Coronary artery (tissue), 2 donors: ENCODE measurements around the gene CLDN20.

Source experiments
- DNase-seq: peaks from one replicate; pipeline ENCODE4 v3.0.0-alpha.2; 2017; ENCODE audit warnings: low spot score
- H3K27ac ChIP-seq, 2 donors: fragments of 200-600 bp; sonication (generic); one replicate each; pipeline ENCODE4 v1.5.1; 2016 to 2019
- H3K4me3 ChIP-seq: fragments of 200-600 bp; sonication (generic); 2 replicates; pipeline ENCODE4 v1.5.1; 2016; ENCODE audit warnings: mild to moderate bottlenecking, moderate library complexity
- TF ChIP-seq, protein P1 (sequence below): fragments of 200-600 bp; sonication (generic); IDR thresholded peaks from one replicate; pipeline ENCODE4 v1.5.1; 2019; ENCODE audit warnings: antibody characterized with exemption

Gene CLDN20

DNA sequence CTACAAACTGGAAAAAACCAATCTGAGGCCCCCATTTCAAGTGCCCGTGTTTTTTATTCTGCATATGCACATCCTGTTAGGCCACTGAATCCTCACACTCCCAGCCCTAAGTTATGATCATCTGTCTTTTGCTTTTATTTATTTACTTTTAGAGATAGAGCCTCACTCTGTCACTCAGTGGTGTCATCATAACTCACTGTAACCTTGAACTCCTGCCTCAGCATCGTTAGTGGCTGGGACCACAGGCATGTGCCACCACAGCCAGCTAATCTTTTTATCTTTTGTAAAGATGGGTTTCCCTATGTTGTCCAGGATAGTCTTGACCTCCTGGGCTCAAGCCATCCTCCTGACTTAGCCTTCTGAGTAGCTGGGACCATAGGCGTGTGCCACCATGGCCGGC is 29.6 kb upstream of the CLDN20 start:
- TF ChIP-seq, protein P1, sequence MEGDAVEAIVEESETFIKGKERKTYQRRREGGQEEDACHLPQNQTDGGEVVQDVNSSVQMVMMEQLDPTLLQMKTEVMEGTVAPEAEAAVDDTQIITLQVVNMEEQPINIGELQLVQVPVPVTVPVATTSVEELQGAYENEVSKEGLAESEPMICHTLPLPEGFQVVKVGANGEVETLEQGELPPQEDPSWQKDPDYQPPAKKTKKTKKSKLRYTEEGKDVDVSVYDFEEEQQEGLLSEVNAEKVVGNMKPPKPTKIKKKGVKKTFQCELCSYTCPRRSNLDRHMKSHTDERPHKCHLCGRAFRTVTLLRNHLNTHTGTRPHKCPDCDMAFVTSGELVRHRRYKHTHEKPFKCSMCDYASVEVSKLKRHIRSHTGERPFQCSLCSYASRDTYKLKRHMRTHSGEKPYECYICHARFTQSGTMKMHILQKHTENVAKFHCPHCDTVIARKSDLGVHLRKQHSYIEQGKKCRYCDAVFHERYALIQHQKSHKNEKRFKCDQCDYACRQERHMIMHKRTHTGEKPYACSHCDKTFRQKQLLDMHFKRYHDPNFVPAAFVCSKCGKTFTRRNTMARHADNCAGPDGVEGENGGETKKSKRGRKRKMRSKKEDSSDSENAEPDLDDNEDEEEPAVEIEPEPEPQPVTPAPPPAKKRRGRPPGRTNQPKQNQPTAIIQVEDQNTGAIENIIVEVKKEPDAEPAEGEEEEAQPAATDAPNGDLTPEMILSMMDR: no peak
- DNase-seq: no peak
- Histone ChIP-seq H3K4me3 (no peak overlapping the region), H3K27ac (no peak overlapping the region)

DNA sequence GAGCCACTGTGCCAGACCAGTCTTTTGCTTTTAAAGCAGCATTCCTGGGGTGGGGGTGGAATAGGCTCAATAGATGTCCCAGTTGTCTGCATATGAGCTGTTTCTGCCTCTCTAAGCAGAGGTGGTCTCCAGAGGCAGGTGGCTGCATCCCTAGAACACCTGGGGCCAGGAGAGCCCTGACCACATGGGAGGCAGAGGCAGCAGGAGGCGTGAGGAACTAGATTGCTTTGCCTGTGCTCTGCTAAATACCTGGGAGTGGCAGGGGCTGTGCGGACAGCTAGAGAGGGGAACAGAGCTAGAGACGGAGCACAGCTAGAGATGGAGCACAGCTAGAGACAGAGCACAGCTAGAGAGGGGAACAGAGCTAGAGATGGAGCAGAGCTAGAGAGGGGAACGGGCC is 29.1 kb upstream of the CLDN20 start:
- Histone ChIP-seq H3K27ac (no peak overlapping the region), H3K4me3 (no peak overlapping the region)
- TF ChIP-seq, protein P1: no peak
- DNase-seq: no peak

DNA sequence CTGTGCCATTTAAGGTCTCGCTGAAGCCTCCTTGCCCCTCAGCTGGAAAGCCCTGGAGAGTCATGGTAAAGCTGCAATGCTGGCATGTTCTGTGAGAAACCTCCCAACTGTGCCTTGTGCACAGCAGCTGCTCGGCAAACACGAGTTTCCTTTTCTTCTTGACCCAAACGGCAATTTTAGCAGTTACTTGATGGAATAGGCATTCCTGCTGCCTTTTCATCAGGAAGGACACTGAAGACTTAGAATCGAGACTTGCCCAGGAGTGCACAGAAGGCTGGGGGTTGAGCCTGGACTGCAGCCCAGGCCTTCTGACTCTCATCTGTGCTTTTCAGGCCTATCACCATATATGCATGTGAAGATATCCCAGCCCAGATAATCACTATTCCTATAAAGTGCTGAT is 28.7 kb upstream of the CLDN20 start:
- TF ChIP-seq, protein P1: no peak
- Histone ChIP-seq H3K27ac (no peak overlapping the region), H3K4me3 (no peak overlapping the region)
- DNase-seq: no peak

DNA sequence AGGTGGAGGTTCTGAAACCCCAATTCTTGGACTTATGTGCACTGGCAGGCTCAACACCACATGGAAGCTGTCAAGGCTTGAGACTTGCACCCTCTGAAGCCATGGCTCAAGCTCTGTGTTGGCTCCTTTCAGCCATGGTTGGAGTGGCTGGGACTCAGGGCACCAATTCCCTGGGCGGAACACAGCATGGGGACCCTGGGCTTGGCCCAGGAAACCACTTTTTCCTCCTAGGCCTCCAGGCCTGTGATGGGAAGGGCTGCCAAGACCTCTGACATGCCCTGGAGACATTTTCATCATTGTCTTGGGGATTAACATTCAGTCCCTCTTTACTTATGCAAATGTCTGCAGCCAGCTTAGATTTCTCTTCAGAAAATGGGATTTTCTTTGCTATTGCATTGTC is 26.2 kb upstream of the CLDN20 start:
- TF ChIP-seq, protein P1: no peak
- DNase-seq: no peak
- Histone ChIP-seq H3K4me3 (no peak overlapping the region), H3K27ac (no peak overlapping the region)

DNA sequence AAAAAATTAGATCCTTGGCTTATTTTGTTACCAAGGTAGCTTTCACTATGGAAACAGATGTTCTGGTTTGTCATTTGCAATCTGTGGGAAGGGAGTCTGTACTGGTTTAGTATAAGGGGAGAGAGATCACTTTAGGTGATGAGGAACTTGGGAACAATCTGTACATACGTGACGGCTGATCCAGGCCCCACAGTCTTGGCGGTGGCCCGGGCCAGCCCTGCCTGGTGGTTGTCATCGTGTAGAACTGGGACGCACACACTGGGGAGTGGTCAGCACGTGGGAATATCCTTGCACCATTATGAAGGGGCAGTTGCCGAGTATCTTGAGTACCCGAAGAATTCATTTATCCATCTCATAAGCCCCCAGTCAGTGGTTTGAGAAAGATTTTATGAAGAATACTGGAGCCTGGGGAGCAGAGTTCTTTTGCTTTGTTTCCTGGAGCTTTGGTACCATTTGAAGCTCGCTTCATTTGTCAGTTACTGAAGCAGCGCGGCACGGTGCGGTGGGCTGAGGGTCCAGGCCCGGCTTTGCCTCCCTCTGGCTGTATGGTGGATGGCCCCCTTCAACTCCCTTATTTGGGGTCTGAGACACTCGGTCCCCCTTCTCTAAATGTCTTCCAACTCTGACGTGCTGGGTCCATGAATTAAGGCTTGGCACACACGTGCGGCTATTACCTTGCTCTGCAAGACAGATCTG is 22.8 kb upstream of the CLDN20 start:
- no peak for DNase-seq
- TF ChIP-seq, protein P1: no peak
- Histone ChIP-seq H3K27ac (no peak overlapping the region), H3K4me3 (no peak overlapping the region)

DNA sequence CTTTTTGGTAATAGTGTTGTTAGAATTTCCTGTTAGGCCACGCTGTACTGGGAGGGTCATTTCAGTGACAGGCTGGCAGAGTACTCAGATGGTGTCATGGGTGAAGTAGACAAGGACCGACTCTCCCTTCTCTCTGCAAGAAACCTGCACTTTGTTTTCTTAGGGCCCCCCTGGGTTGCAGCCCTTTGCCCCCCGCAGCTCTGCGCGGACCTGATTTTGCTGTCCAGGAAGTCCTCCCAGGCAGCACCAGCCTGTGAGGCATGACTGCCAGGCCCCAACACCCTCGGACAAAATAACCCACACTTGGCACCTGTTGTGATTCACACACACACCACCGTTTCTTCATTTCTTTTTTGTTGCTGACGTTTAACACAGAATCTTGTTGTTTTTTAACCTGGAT is 21.8 kb upstream of the CLDN20 start:
- H3K27ac ChIP-seq: no peak overlapping the region
- TF ChIP-seq, protein P1: no peak
- DNase-seq: no peak
- H3K4me3 ChIP-seq: no peak overlapping the region

DNA sequence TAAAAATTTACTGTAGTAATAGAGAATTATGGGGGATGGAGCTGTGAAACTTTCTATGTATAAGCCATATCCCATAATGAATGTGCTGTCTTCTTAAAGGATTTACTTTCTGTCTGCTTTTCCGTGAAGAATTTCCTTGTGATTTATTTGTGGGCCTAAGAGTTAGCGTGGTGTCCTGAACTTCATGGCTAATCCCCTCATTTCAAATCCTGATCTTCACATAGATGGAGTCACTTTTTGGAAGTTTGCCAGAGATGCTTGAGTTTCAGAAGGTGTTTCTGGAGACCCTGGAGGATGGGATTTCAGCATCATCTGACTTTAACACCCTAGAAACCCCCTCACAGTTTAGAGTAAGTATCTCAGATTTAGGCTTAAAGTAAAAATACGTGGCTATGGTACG is 19.4 kb upstream of the CLDN20 start:
- no peak overlapping the region for H3K27ac ChIP-seq
- DNase-seq: no peak
- TF ChIP-seq, protein P1: no peak
- no peak overlapping the region for H3K4me3 ChIP-seq
